GM18867 (cell line): ENCODE results near the gene TNFRSF1A.
"Not testable (repeated sequence)": the region's sequence is repeated elsewhere in the genome, so short reads cannot be mapped to it uniquely, and the experiment has no call there.

ENCODE experiments used
- ATAC-seq: cut with Tn5 transposase; IDR thresholded peaks from one replicate; pipeline ENCODE4 v1.9.1; 2021; ENCODE audit warnings: mild to moderate bottlenecking, moderate library complexity; ENCODE audit not compliant: unreplicated experiment

TNFRSF1A gene

GRCh38 chr12:6358881-6359280 is 17.0 kb upstream of the TNFRSF1A start:
- no peak for ATAC-seq

- ATAC-seq, result no peak
Observed at GRCh38 chr12:6356374-6356820, 14.5 kb upstream of the TNFRSF1A start.

- peak; percentile 41 for ATAC-seq
Observed at GRCh38 chr12:6355491-6356373, 13.9 kb upstream of the TNFRSF1A start.

GRCh38 chr12:6354495-6355393 is 12.9 kb upstream of the TNFRSF1A start:
- ATAC-seq, result no peak

GRCh38 chr12:6352193-6353173 is 10.6 kb upstream of the TNFRSF1A start:
- ATAC-seq, result no peak

- ATAC-seq, result no peak
Observed at GRCh38 chr12:6351622-6352021, 9.7 kb upstream of the TNFRSF1A start.

- no peak for ATAC-seq
Observed at GRCh38 chr12:6347367-6348338, 5.8 kb upstream of the TNFRSF1A start.

GRCh38 chr12:6346942-6347341 is 5.1 kb upstream of the TNFRSF1A start:
- ATAC-seq, result no peak

GRCh38 chr12:6346235-6346832 is 4.5 kb upstream of the TNFRSF1A start:
- no peak for ATAC-seq

GRCh38 chr12:6345319-6346091 is 3.6 kb upstream of the TNFRSF1A start:
- ATAC-seq, result no peak

- not testable (repeated sequence) for ATAC-seq
Observed at GRCh38 chr12:6344101-6344660, 2.3 kb upstream of the TNFRSF1A start.

- ATAC-seq, result no peak
Observed at GRCh38 chr12:6343518-6343917, 1.6 kb upstream of the TNFRSF1A start.

- ATAC-seq, result no peak
Observed at GRCh38 chr12:6342140-6342889, 439 bp upstream of the TNFRSF1A start.

GRCh38 chr12:6340745-6341416 is 995 bp downstream of the TNFRSF1A start:
- no peak for ATAC-seq

- no peak for ATAC-seq
Observed at GRCh38 chr12:6340032-6340638, 1.7 kb downstream of the TNFRSF1A start.

- ATAC-seq, result no peak
Observed at GRCh38 chr12:6338955-6339354, 2.9 kb downstream of the TNFRSF1A start.
